ENCODE results near the gene VSIG2.

VSIG2 gene

DNA sequence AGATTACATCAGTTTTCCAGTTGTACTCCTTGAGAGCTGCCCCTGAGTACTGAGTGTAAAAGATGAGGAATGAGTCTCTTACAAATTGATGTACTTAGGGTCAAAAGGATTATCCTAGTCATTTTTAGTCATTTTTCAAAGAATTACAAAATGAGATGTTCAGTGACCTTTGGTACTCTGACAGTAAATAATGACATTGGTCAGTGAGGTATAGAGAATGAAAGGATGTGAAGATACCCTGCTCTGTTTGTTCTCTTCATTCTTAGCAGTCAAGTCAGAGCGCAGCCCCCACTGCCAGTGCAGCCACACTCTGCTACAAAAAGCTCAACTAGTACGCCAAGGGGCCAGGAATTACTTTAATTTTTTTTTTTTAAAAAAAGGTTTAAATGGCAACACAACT is 14.1 kb upstream of the VSIG2 start:
- no peak for TF ChIP-seq SPI1 (IDR thresholded peaks at IDR 0.05; ENCODE audit: borderline replicate concordance, low read depth)
- TF ChIP-seq, protein P1, sequence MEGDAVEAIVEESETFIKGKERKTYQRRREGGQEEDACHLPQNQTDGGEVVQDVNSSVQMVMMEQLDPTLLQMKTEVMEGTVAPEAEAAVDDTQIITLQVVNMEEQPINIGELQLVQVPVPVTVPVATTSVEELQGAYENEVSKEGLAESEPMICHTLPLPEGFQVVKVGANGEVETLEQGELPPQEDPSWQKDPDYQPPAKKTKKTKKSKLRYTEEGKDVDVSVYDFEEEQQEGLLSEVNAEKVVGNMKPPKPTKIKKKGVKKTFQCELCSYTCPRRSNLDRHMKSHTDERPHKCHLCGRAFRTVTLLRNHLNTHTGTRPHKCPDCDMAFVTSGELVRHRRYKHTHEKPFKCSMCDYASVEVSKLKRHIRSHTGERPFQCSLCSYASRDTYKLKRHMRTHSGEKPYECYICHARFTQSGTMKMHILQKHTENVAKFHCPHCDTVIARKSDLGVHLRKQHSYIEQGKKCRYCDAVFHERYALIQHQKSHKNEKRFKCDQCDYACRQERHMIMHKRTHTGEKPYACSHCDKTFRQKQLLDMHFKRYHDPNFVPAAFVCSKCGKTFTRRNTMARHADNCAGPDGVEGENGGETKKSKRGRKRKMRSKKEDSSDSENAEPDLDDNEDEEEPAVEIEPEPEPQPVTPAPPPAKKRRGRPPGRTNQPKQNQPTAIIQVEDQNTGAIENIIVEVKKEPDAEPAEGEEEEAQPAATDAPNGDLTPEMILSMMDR (IDR thresholded peaks at IDR 0.05; ENCODE audit: insufficient read depth, low read length) = no peak
- TF ChIP-seq POLR2AphosphoS5 (IDR thresholded peaks at IDR 0.05; ENCODE audit: low read depth) = no peak
- TF ChIP-seq GABPA (IDR thresholded peaks at IDR 0.05; ENCODE audit: low read depth) = no peak
- no peak for TF ChIP-seq REST (IDR thresholded peaks at IDR 0.05; ENCODE audit: insufficient replicate concordance, low read depth)
- peaks cover 12% of the 10 kb centered on the region for H3K27me3 ChIP-seq (ENCODE audit: insufficient read depth, poor library complexity, severe bottlenecking)
- no peak for DNase-seq (ENCODE audit: low read depth in 1 of 2, low spot score in 1 of 2)
- H3K4me3 ChIP-seq (replicated peaks; ENCODE audit: insufficient read depth, low read length) = no peak overlapping the region
- no peak overlapping the region for H3K27ac ChIP-seq (replicated peaks)

GRCh38 chr11:124763156-124763947 is 11.3 kb upstream of the VSIG2 start:
- Histone ChIP-seq H3K27ac (replicated peaks) (no peak overlapping the region), H3K27me3 (ENCODE audit: insufficient read depth, poor library complexity, severe bottlenecking) (peaks cover 28% of the 10 kb centered on the region)
- TF ChIP-seq REST (IDR thresholded peaks at IDR 0.05; ENCODE audit: insufficient replicate concordance, low read depth) (no peak), GABPA (IDR thresholded peaks at IDR 0.05; ENCODE audit: low read depth) (no peak), SPI1 (IDR thresholded peaks at IDR 0.05; ENCODE audit: borderline replicate concordance, low read depth) (no peak), POLR2AphosphoS5 (IDR thresholded peaks at IDR 0.05; ENCODE audit: low read depth) (no peak)
- TF ChIP-seq, protein P1 (IDR thresholded peaks at IDR 0.05; ENCODE audit: insufficient read depth, low read length) = no peak

GRCh38 chr11:124762624-124763155 is 10.6 kb upstream of the VSIG2 start:
- peak overlapping the region; percentile 58 for H3K4me3 ChIP-seq (replicated peaks; ENCODE audit: insufficient read depth, low read length)
- no peak for DNase-seq (ENCODE audit: low read depth in 1 of 2, low spot score in 1 of 2)
- TF ChIP-seq, protein P1 (IDR thresholded peaks at IDR 0.05; ENCODE audit: insufficient read depth, low read length) = no peak
- TF ChIP-seq REST (IDR thresholded peaks at IDR 0.05; ENCODE audit: insufficient replicate concordance, low read depth) (no peak), GABPA (IDR thresholded peaks at IDR 0.05; ENCODE audit: low read depth) (no peak)
- peaks cover 28% of the 10 kb centered on the region for H3K27me3 ChIP-seq (ENCODE audit: insufficient read depth, poor library complexity, severe bottlenecking)
- H3K27ac ChIP-seq (replicated peaks) = no peak overlapping the region

More at GRCh38 chr11:124763156-124763947, 11.3 kb upstream of the VSIG2 start:
- peak in 1 of 2 experiments; percentile 57 for DNase-seq (ENCODE audit: low read depth in 1 of 2, low spot score in 1 of 2)
- H3K4me3 ChIP-seq (replicated peaks; ENCODE audit: insufficient read depth, low read length) = peak overlapping the region; percentile 58

All from HL-60 (cell line).